ENCODE results near the gene HLCS. TPM values are rescaled to one million over a fixed set of nuclear protein-coding genes. Genes with fewer than 3 reads are reported as not detected.

Gene HLCS
- total RNA-seq, 1 experiment from 2014 or later = 12.7 TPM

DNA sequence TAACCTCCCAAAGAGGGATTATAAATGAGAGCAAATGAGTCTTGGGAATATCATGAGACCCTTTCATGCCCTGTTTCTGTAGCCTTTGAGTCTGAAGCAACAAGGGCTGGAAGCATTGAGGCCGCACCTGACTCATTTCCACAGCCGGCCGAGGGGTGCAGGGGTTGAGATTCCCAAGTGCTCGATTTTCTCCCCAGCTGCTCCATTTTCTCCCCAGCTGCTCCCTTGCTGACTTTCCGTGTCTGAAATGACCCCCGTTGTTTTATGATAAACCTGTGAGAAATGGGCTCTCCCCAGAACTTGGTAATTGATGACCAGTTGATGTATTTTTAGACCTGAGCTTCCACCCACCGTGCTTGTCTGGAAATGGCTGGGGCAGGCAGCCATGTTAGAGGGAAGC, 244.7 kb downstream of the HLCS start:
- no peaks in the 10 kb centered on the region for H3K79me2 ChIP-seq (ENCODE audit: insufficient read depth, low read length)
- no peak overlapping the region for H3T11ph ChIP-seq (ENCODE audit: low read length)
- no peaks in the 10 kb centered on the region for H3K23me2 ChIP-seq (ENCODE audit: insufficient read length, low read depth, low read length, poor library complexity, severe bottlenecking)
- H2BK12ac ChIP-seq (ENCODE audit: insufficient read length, low read depth, low read length) = no peak overlapping the region
- H3K9me3 ChIP-seq (ENCODE audit: control insufficient read depth, low read depth, low read length) = no peaks in the 10 kb centered on the region
- H2AFZ ChIP-seq (ENCODE audit: low read length) = no peak overlapping the region
- H3K4me1 ChIP-seq (ENCODE audit: insufficient read depth, low read length) = peaks cover 2% of the 10 kb centered on the region; the same call in 1 of the 2 replicates
- H2BK5ac ChIP-seq (ENCODE audit: insufficient read length, low read length) = no peak overlapping the region
- peaks cover 36% of the 10 kb centered on the region for H3K27me3 Mint-ChIP-seq (ENCODE audit: low read depth)
- no peaks in the 10 kb centered on the region; the same call in 1 of the 2 replicates for H3K27me3 ChIP-seq (ENCODE audit: insufficient read depth, low read length)
- H3K4me1 Mint-ChIP-seq = peaks cover 12 to 20% of the 10 kb centered on the region in 2 experiments
- H3K79me1 ChIP-seq (ENCODE audit: insufficient read depth, low read depth, low read length, poor library complexity, severe bottlenecking) = no peaks in the 10 kb centered on the region
- no peak overlapping the region for H3K27ac Mint-ChIP-seq
- TF ChIP-seq, protein P1, sequence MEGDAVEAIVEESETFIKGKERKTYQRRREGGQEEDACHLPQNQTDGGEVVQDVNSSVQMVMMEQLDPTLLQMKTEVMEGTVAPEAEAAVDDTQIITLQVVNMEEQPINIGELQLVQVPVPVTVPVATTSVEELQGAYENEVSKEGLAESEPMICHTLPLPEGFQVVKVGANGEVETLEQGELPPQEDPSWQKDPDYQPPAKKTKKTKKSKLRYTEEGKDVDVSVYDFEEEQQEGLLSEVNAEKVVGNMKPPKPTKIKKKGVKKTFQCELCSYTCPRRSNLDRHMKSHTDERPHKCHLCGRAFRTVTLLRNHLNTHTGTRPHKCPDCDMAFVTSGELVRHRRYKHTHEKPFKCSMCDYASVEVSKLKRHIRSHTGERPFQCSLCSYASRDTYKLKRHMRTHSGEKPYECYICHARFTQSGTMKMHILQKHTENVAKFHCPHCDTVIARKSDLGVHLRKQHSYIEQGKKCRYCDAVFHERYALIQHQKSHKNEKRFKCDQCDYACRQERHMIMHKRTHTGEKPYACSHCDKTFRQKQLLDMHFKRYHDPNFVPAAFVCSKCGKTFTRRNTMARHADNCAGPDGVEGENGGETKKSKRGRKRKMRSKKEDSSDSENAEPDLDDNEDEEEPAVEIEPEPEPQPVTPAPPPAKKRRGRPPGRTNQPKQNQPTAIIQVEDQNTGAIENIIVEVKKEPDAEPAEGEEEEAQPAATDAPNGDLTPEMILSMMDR (conservative IDR thresholded peaks at IDR 0.05) = no peak
- no peak overlapping the region for H3K27ac ChIP-seq (ENCODE audit: insufficient read length, low read depth, low read length)
- H2BK15ac ChIP-seq (ENCODE audit: low read depth, low read length) = no peak overlapping the region
- DNase-seq = no peak
- no peak overlapping the region for H3K18ac ChIP-seq (ENCODE audit: insufficient read length, low read depth, low read length)
- H3K23ac ChIP-seq (ENCODE audit: insufficient read length, low read depth, low read length) = no peak overlapping the region
- no peak overlapping the region for H3K4me3 Mint-ChIP-seq
- no peak overlapping the region for H3K56ac ChIP-seq (ENCODE audit: insufficient read length, low read depth, low read length)
- no peak overlapping the region for H2BK120ac ChIP-seq (ENCODE audit: low read depth, low read length, poor library complexity, severe bottlenecking)
- H3K9ac ChIP-seq (ENCODE audit: extremely low read depth, insufficient read length, low read length) = no peak overlapping the region
- WGBS (ENCODE audit: extremely low coverage, insufficient read length, low lambda C conversion rate) = no CpG with 5 or more reads among the region's 7 CpGs
- no peak overlapping the region for H3K4me2 ChIP-seq (ENCODE audit: insufficient read depth, insufficient read length, low read length)
- no peak overlapping the region for H4K5ac ChIP-seq (ENCODE audit: insufficient read length, low read depth, low read length)
- no peaks in the 10 kb centered on the region for H4K20me1 ChIP-seq (ENCODE audit: control insufficient read depth, insufficient read depth, insufficient read length)
- no peak overlapping the region for H2BK20ac ChIP-seq (ENCODE audit: low read depth, low read length, poor library complexity, severe bottlenecking)
- H4K8ac ChIP-seq (replicated peaks; ENCODE audit: insufficient read length, low read depth, low read length) = no peak overlapping the region
- H3K9me3 Mint-ChIP-seq = no peaks in the 10 kb centered on the region
- no peak overlapping the region for H3K14ac ChIP-seq (ENCODE audit: insufficient read depth, low read length)
- no peaks in the 10 kb centered on the region for H3K36me3 Mint-ChIP-seq (ENCODE audit: insufficient read depth in 1 of 3, low read depth in 3 of 3)
- H4K91ac ChIP-seq (ENCODE audit: insufficient read length, low read depth, low read length) = no peak overlapping the region
- no peak overlapping the region for H3K4ac ChIP-seq (ENCODE audit: low read depth, low read length)
- H2AK5ac ChIP-seq (ENCODE audit: insufficient read length, low read length) = no peak overlapping the region

All from H9 (cell line).